Vagina (tissue), 2 donors: ENCODE results near the gene PODXL2.

ENCODE experiments used
- POLR2A ChIP-seq, 2 donors: fragments of 450-650 bp; IDR thresholded peaks; one replicate each; pipeline ENCODE4 v1.6.1; 2017; ENCODE audit warnings: antibody characterized with exemption in 2 of 2, mild to moderate bottlenecking in 2 of 2, moderate library complexity in 2 of 2
- TF ChIP-seq, protein P1 (sequence below), 3 experiments: fragments of 450-650 bp in 2 of 3; fragments of 200-600 bp in 1 of 3; sonication (generic) in 1 of 3; IDR thresholded peaks; one replicate each; pipeline ENCODE4 v1.5.1; 2017 to 2019; ENCODE audit warnings: antibody characterized with exemption in 3 of 3, mild to moderate bottlenecking in 2 of 3, moderate library complexity in 2 of 3

DNA sequence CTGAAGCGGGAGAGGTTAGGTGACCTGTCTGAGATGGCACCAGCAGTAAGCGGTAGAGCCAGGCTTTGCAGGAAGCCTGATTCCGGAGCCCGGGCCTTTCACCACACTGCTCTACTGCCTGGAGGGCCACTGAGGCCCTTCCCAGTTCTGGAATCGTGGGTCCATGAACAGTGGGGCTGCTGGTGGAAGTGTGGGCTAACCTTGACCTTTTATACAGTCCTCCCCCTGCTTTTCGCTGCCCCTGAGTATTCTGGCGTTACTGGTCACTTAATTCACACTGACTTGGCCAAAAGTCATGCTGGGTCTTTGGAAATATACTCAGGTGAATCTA, 41.2 kb downstream of the PODXL2 start:
- TF ChIP-seq, protein P1, sequence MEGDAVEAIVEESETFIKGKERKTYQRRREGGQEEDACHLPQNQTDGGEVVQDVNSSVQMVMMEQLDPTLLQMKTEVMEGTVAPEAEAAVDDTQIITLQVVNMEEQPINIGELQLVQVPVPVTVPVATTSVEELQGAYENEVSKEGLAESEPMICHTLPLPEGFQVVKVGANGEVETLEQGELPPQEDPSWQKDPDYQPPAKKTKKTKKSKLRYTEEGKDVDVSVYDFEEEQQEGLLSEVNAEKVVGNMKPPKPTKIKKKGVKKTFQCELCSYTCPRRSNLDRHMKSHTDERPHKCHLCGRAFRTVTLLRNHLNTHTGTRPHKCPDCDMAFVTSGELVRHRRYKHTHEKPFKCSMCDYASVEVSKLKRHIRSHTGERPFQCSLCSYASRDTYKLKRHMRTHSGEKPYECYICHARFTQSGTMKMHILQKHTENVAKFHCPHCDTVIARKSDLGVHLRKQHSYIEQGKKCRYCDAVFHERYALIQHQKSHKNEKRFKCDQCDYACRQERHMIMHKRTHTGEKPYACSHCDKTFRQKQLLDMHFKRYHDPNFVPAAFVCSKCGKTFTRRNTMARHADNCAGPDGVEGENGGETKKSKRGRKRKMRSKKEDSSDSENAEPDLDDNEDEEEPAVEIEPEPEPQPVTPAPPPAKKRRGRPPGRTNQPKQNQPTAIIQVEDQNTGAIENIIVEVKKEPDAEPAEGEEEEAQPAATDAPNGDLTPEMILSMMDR (IDR thresholded peaks at IDR 0.05) = no peak
- no peak for TF ChIP-seq POLR2A (IDR thresholded peaks at IDR 0.05)
